GM18870 (cell line): Measurements from ENCODE around the gene KCNMA1.

Source experiments
- ATAC-seq: cut with Tn5 transposase; IDR thresholded peaks from one replicate; pipeline ENCODE4 v1.9.1; 2021; ENCODE audit warnings: moderate library complexity; ENCODE audit not compliant: unreplicated experiment

The KCNMA1 gene

GRCh38 chr10:76944640-76945039, 693.0 kb downstream of the KCNMA1 start:
- ATAC-seq, result no peak

- ATAC-seq, result no peak
Measured at GRCh38 chr10:76942628-76943416, 694.8 kb downstream of the KCNMA1 start.

DNA sequence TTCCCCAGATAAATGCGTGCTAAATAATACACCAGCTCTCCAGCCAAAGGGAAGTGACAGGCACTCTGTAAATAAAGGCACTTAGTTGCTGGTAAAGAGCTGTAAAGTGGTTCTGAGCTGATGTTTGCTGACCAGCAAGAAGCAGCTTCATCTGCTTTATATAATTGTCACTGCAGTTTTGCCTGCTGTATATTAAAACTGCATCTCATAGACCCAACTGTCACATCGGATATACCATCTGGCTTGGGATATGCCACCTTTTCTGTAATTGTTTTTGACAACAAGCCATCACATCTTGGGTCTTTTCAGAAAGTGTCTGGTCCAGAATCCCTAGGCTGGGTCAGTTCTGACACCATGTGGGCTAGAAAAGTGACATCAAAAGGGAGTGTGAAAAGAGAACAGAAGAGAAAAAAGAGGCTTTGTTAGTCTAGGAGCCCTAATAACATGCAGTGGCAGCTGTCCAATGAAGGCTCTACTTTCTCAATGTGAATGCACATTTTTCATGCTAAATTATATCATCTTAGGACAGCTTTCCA, 697.6 kb downstream of the KCNMA1 start:
- ATAC-seq, result no peak

GRCh38 chr10:76937181-76937600, 700.4 kb downstream of the KCNMA1 start:
- ATAC-seq, result no peak

GRCh38 chr10:76935941-76936613, 701.5 kb downstream of the KCNMA1 start:
- ATAC-seq, result no peak

DNA sequence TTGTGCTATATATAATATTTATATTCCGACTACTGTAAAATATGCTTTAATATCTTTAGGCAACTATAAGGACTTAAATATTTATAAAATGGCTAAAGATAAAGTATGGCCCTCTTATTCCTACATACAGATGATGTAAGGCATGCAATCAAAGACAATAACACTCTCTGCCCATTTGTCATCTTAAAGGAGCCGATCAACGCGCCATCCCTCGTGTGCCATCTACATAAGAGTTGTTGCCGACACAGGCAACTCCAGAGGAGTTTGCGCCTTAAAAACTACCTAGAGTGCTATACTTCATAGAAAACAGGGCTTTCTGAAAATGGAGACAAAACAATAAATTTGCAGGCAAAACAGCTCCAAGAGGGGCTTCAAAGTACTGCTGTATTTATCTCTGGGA, 709.0 kb downstream of the KCNMA1 start:
- ATAC-seq, result no peak

DNA sequence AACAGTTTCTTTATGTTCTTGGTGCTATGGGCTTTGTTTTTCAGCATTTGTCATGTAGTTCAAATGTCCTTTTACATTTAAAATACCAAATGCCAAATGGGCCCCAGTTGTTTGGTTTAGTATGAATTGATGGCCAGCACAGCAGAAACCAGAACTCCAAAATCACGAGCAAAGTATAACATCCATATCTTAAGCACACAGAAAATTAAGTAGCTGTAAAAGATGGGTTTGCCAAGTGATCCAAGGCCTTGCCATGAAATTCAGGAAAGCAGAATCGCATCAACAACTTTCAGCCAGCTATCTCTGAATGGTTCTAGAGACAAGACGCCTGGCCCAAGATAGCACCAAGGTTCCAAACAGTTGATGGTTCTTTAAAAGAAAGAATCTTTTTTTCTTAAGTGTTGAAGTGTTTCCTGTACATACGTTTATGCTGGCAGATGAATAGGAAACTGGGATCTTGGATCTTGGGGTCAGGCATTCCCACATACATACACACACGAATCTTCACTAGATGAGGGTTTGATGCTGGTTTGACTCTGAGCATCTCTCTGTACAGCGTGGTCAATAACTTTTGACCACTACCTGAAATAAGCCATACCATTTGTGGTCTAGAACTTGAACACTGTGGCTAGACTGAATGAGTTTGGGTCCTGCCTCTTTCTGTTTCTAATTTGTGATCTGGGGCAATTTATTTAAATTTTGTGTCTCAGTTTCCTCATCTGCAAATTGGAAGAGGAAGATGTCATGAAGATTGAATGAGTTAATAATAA, 711.8 kb downstream of the KCNMA1 start:
- ATAC-seq, result no peak

GRCh38 chr10:76922666-76923065, 714.9 kb downstream of the KCNMA1 start:
- ATAC-seq, result no peak

GRCh38 chr10:76921383-76922010, 716.1 kb downstream of the KCNMA1 start:
- ATAC-seq, result no peak

GRCh38 chr10:76920581-76920980, 717.0 kb downstream of the KCNMA1 start:
- no peak for ATAC-seq

- ATAC-seq, result no peak
Measured at GRCh38 chr10:76918106-76918505, 719.5 kb downstream of the KCNMA1 start.

- no peak for ATAC-seq
Measured at GRCh38 chr10:76917071-76917470, 720.5 kb downstream of the KCNMA1 start.

DNA sequence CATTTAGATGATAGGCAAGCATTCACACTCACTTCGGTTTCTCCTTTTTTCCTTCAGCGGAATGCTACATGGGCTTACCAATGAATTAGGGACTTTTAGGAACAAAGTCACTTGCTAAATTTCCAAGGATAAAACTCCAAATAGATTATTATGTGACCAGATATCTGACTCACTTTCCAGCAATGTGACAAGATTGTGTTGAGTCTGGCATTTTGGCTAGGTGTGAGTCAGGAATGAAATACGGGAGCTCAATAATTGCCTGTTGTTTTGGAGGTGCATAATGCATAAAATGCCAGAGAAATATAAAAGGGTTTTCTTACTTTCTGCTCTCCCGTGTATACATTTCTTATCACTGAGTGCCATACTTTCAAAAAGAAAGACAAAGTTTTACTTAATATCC, 721.1 kb downstream of the KCNMA1 start:
- ATAC-seq, result no peak

GRCh38 chr10:76915316-76915715, 722.3 kb downstream of the KCNMA1 start:
- no peak for ATAC-seq

GRCh38 chr10:76911184-76911583, 726.4 kb downstream of the KCNMA1 start:
- ATAC-seq, result no peak

- no peak for ATAC-seq
Measured at GRCh38 chr10:76910184-76910962, 727.2 kb downstream of the KCNMA1 start.

- no peak for ATAC-seq
Measured at GRCh38 chr10:76906256-76906655, 731.4 kb downstream of the KCNMA1 start.

DNA sequence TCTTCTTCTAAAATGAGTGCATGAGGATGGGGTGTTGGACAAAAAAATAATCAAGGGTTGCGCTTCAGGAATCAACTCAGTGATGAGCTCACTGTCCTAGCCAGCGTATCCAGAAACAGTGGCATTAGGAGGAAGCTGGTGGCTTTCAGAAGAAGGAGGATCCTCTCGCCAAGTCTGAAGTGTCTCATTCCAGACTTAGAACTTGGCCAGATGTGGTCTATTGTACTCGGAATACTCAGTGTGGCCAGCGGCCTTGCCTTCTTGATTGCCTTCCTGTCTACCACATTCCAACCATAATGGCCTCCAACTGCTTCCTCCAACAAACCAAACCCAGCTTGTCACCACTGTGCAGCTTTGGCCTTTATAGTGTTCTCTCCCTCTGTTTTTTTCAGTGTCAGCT, 732.4 kb downstream of the KCNMA1 start:
- no peak for ATAC-seq

DNA sequence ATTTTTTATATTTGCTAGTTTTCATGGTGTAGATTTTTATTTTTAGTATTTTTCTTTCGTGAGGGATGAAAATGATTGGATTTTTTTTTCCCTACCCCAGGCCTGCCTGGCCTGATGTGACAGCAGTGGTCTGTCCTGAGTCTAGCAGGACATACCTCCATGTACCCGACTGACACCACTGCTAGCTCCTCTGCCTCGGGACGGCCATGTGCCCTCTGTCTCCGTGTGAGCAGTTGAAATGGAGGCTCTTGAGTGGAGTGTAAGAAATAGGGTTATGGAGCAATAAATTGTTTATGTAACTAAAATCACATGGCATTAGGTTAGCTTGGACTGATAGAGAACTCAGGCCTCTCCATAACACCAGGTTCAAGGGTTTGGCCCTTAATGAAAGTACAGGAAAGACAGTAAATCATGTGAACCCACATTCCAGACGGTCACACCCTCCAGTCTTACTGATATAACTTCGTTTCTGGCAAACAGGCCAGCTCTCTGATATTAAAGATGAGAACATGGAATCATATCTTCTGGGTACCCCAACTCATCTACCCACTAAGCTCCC, 734.1 kb downstream of the KCNMA1 start:
- ATAC-seq, result no peak

- ATAC-seq, result no peak
Measured at GRCh38 chr10:76902949-76903348, 734.7 kb downstream of the KCNMA1 start.
